HepG2 (cell line): ENCODE measurements around the gene PELI3. TPM values are rescaled to one million over a fixed set of nuclear protein-coding genes. Genes with fewer than 3 reads are reported as not detected.

ENCODE experiments used
- BORCS8-MEF2B ChIP-seq: sonication (generic); formaldehyde crosslinking; IDR thresholded peaks from 2 replicates; pipeline ENCODE4 v1.8.0; 2022; ENCODE audit warnings: mild to moderate bottlenecking, missing genetic modification reagents
- CENPX ChIP-seq: sonication (generic); formaldehyde crosslinking; IDR thresholded peaks from 2 replicates; pipeline ENCODE4 v1.9.0; 2021; ENCODE audit warnings: mild to moderate bottlenecking, missing genetic modification reagents, moderate library complexity
- EED ChIP-seq: sonication (generic); formaldehyde crosslinking; IDR thresholded peaks from 2 replicates; pipeline ENCODE4 v1.5.0; 2020; ENCODE audit warnings: mild to moderate bottlenecking, missing genetic modification reagents
- FOSL2 ChIP-seq: sonication (generic); formaldehyde crosslinking; IDR thresholded peaks from 2 replicates; pipeline ENCODE4 v1.4.0; 2020; ENCODE audit warnings: missing genetic modification reagents
- FOXP1 ChIP-seq, 2 experiments: fragments of 450-650 bp in 1 of 2; IDR thresholded peaks; 2 replicates each; pipeline ENCODE4 v1.6.1; 2017 to 2018; ENCODE audit warnings: antibody characterized with exemption in 1 of 2
- HHEX ChIP-seq: IDR thresholded peaks from 2 replicates; pipeline ENCODE4 v1.6.1; 2016; ENCODE audit warnings: control low read depth
- HNRNPLL ChIP-seq: fragments of 200-400 bp; formaldehyde crosslinking; IDR thresholded peaks from 2 replicates; pipeline ENCODE4 v1.6.1; 2017; ENCODE audit warnings: mild to moderate bottlenecking, low read depth, low read length; ENCODE audit not compliant: poor library complexity, severe bottlenecking
- IKZF1 ChIP-seq: fragments of 450-650 bp; IDR thresholded peaks from 2 replicates; pipeline ENCODE4 v1.7.1; 2016
- JUN ChIP-seq: sonication (generic); formaldehyde crosslinking; IDR thresholded peaks from 2 replicates; pipeline ENCODE4 v1.4.0; 2020; ENCODE audit warnings: mild to moderate bottlenecking, missing genetic modification reagents
- MED8 ChIP-seq: sonication (generic); formaldehyde crosslinking; IDR thresholded peaks from 2 replicates; pipeline ENCODE4 v1.8.1; 2023; ENCODE audit warnings: mild to moderate bottlenecking, missing genetic modification reagents; ENCODE audit not compliant: insufficient replicate concordance
- NFRKB ChIP-seq: fragments of 450-650 bp; IDR thresholded peaks from 2 replicates; pipeline ENCODE4 v1.6.1; 2017
- NR2F6 ChIP-seq, 2 experiments: IDR thresholded peaks; 2 replicates each; pipeline ENCODE4 v1.6.1; 2016; ENCODE audit warnings: antibody characterized with exemption in 1 of 2, mild to moderate bottlenecking in 1 of 2
- RAD51 ChIP-seq: fragments of 450-650 bp; IDR thresholded peaks from 2 replicates; pipeline ENCODE4 v1.6.1; 2016; ENCODE audit warnings: borderline replicate concordance
- SP1 ChIP-seq, 2 experiments: fragments of 450-650 bp in 1 of 2; sonication (generic) in 1 of 2; formaldehyde crosslinking in 1 of 2; IDR thresholded peaks; 2 replicates each; pipeline versions ENCODE4 v1.4.0 to v1.6.1; 2016 to 2020; ENCODE audit warnings: missing genetic modification reagents in 1 of 2
- TAF15 ChIP-seq: fragments of 200-400 bp; formaldehyde crosslinking; IDR thresholded peaks from one replicate; pipeline ENCODE4 v1.6.1; 2018; ENCODE audit warnings: mild to moderate bottlenecking, low read depth, low read length; ENCODE audit not compliant: poor library complexity, severe bottlenecking
- ZNF496 ChIP-seq: sonication (generic); formaldehyde crosslinking; IDR thresholded peaks from 2 replicates; pipeline ENCODE4 v1.8.1; 2023; ENCODE audit warnings: mild to moderate bottlenecking, moderate library complexity, missing genetic modification reagents; ENCODE audit not compliant: insufficient replicate concordance
- ZNF644 ChIP-seq: IDR thresholded peaks from 2 replicates; pipeline ENCODE4 v1.6.1; 2016; ENCODE audit warnings: low read depth
- ZNF709 ChIP-seq: sonication (generic); formaldehyde crosslinking; IDR thresholded peaks from 2 replicates; pipeline ENCODE4 v1.5.0; 2020; ENCODE audit warnings: mild to moderate bottlenecking, missing genetic modification reagents
- ZNF761 ChIP-seq: sonication (generic); formaldehyde crosslinking; conservative IDR thresholded peaks from 2 replicates; pipeline ENCODE4 v1.4.0; 2020; ENCODE audit warnings: mild to moderate bottlenecking, missing genetic modification reagents
- polyA plus RNA-seq, 8 experiments: library from polyadenylated mRNA; depleted of rRNA in 3 of 8; stranded (reverse) in 7 of 8; unstranded in 1 of 8; fragments of >200 nt; fragmentation: Illumina TruSeq in 4 of 8; extraction: Trizol in 4 of 8; gene quantifications; 2 replicates each; pipeline versions ENCODE4 v1.2.1 to v1.2.3, GENCODE V29; 2011 to 2016; ENCODE audit warnings: low read depth in 4 of 8, missing spikeins in 1 of 8, mixed read lengths in 1 of 8; ENCODE audit not compliant: insufficient read depth in 1 of 8
- total RNA-seq, 5 experiments: library from RNA; depleted of rRNA; stranded (reverse); fragments of >200 nt; fragmentation: Illumina TruSeq; extraction: Trizol; gene quantifications; 2 replicates each; pipeline ENCODE4 v1.2.3, GENCODE V29; 2016; ENCODE audit warnings: low read depth in 1 of 5
- TF ChIP-seq, protein P1 (sequence below): sonication (generic); formaldehyde crosslinking; IDR thresholded peaks from 2 replicates; pipeline ENCODE4 v1.8.0; 2022; ENCODE audit warnings: mild to moderate bottlenecking, missing genetic modification reagents, moderate library complexity
- TF ChIP-seq, protein P2 (sequence below): sonication (generic); formaldehyde crosslinking; IDR thresholded peaks from 2 replicates; pipeline ENCODE4 v1.4.0; 2020; ENCODE audit warnings: missing genetic modification reagents
- TF ChIP-seq, protein P3 (sequence below): sonication (generic); formaldehyde crosslinking; IDR thresholded peaks from 2 replicates; pipeline ENCODE4 v1.8.1; 2023; ENCODE audit warnings: missing genetic modification reagents, inconsistent platforms, borderline replicate concordance
- TF ChIP-seq, protein P4 (sequence below): sonication (generic); formaldehyde crosslinking; IDR thresholded peaks from 2 replicates; pipeline ENCODE4 v1.5.0; 2020; ENCODE audit warnings: missing genetic modification reagents
- TF ChIP-seq, protein P5 (sequence below): sonication (generic); formaldehyde crosslinking; conservative IDR thresholded peaks from 2 replicates; pipeline ENCODE4 v1.4.0; 2020; ENCODE audit warnings: missing genetic modification reagents

The PELI3 gene
- total and polyA plus RNA-seq, 2 of the 13 experiments (the other 11 are each of a cell fraction or from before 2014, with no cell fraction given): 2.0 to 4.0 TPM

DNA sequence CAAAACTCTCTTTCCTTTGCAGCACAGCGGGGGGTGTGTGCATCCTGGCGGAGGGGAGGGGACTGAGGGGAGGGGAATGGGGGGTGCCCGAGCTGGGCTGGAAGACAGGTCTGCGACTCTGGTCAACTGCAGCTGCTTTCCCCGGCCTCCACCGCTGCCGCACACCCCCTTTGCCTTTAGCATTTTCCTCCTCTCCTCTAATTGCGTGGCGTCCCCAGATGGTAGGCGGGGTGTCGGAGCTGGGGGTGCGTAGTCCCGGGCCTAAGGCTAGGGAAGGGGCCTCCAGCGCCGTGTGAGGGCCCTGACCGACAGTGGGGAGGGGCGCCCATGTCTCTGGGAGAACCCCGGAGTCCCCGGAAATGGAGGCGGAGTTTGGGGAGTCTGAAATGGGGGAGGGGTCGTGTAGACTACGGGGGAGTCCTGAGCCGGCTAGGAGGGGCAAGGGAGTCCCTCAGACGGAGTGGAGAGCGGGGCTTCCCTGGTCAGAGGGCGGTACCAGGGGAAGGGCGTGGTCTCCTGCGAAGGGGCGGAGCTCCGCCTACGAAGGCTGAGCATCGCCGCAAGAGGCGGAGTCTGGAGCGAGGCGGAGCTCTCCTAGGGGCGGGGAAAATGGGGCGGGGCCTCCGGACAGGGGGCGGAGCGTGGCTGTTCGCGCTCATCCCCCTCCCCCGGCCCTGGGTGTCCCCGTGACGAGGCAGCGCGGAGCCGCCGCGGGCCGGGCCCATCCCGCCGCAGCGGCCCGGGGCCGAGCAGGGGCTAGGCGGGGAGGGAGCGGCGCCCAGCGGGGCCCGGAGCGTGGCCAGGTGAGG is at the start of gene PELI3 (continued):
- TF ChIP-seq TAF15 (no peak), ZNF644 (CRISPR knock-in tag) (no peak), HNRNPLL (peak; percentile 91), EED (CRISPR knock-in tag) (no peak), HHEX (CRISPR knock-in tag) (no peak), ZNF761 (CRISPR knock-in tag) (no peak), FOSL2 (CRISPR knock-in tag) (no peak), JUN (CRISPR knock-in tag) (no peak), SP1 (IDR thresholded peaks at IDR 0.05) (no peak), SP1 (CRISPR knock-in tag; IDR thresholded peaks at IDR 0.05) (peak; percentile 74), FOXP1 (IDR thresholded peaks at IDR 0.05) (no peak), FOXP1 (CRISPR knock-in tag; IDR thresholded peaks at IDR 0.05) (no peak), ZNF709 (CRISPR knock-in tag) (no peak), RAD51 (no peak), NFRKB (no peak), NR2F6 (IDR thresholded peaks at IDR 0.05) (no peak), NR2F6 (CRISPR knock-in tag; IDR thresholded peaks at IDR 0.05) (no peak), BORCS8-MEF2B (CRISPR knock-in tag) (peak; percentile 51; the same call in 1 of the 2 replicates), IKZF1 (no peak), MED8 (CRISPR knock-in tag) (no peak), CENPX (CRISPR knock-in tag) (no peak), ZNF496 (no peak)
- TF ChIP-seq, protein P1, sequence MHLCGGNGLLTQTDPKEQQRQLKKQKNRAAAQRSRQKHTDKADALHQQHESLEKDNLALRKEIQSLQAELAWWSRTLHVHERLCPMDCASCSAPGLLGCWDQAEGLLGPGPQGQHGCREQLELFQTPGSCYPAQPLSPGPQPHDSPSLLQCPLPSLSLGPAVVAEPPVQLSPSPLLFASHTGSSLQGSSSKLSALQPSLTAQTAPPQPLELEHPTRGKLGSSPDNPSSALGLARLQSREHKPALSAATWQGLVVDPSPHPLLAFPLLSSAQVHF (CRISPR knock-in tag): no peak
- TF ChIP-seq, protein P2, sequence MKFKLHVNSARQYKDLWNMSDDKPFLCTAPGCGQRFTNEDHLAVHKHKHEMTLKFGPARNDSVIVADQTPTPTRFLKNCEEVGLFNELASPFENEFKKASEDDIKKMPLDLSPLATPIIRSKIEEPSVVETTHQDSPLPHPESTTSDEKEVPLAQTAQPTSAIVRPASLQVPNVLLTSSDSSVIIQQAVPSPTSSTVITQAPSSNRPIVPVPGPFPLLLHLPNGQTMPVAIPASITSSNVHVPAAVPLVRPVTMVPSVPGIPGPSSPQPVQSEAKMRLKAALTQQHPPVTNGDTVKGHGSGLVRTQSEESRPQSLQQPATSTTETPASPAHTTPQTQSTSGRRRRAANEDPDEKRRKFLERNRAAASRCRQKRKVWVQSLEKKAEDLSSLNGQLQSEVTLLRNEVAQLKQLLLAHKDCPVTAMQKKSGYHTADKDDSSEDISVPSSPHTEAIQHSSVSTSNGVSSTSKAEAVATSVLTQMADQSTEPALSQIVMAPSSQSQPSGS: no peak
- TF ChIP-seq, protein P3, sequence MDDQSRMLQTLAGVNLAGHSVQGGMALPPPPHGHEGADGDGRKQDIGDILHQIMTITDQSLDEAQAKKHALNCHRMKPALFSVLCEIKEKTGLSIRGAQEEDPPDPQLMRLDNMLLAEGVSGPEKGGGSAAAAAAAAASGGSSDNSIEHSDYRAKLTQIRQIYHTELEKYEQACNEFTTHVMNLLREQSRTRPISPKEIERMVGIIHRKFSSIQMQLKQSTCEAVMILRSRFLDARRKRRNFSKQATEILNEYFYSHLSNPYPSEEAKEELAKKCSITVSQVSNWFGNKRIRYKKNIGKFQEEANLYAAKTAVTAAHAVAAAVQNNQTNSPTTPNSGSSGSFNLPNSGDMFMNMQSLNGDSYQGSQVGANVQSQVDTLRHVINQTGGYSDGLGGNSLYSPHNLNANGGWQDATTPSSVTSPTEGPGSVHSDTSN (CRISPR knock-in tag): no peak
- TF ChIP-seq, protein P4, sequence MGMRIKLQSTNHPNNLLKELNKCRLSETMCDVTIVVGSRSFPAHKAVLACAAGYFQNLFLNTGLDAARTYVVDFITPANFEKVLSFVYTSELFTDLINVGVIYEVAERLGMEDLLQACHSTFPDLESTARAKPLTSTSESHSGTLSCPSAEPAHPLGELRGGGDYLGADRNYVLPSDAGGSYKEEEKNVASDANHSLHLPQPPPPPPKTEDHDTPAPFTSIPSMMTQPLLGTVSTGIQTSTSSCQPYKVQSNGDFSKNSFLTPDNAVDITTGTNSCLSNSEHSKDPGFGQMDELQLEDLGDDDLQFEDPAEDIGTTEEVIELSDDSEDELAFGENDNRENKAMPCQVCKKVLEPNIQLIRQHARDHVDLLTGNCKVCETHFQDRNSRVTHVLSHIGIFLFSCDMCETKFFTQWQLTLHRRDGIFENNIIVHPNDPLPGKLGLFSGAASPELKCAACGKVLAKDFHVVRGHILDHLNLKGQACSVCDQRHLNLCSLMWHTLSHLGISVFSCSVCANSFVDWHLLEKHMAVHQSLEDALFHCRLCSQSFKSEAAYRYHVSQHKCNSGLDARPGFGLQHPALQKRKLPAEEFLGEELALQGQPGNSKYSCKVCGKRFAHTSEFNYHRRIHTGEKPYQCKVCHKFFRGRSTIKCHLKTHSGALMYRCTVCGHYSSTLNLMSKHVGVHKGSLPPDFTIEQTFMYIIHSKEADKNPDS: no peak
- TF ChIP-seq, protein P5, sequence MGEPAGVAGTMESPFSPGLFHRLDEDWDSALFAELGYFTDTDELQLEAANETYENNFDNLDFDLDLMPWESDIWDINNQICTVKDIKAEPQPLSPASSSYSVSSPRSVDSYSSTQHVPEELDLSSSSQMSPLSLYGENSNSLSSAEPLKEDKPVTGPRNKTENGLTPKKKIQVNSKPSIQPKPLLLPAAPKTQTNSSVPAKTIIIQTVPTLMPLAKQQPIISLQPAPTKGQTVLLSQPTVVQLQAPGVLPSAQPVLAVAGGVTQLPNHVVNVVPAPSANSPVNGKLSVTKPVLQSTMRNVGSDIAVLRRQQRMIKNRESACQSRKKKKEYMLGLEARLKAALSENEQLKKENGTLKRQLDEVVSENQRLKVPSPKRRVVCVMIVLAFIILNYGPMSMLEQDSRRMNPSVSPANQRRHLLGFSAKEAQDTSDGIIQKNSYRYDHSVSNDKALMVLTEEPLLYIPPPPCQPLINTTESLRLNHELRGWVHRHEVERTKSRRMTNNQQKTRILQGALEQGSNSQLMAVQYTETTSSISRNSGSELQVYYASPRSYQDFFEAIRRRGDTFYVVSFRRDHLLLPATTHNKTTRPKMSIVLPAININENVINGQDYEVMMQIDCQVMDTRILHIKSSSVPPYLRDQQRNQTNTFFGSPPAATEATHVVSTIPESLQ (CRISPR knock-in tag): no peak
